A549 (cell line): ENCODE data around the gene MEIS1. TPM values are rescaled to one million over a fixed set of nuclear protein-coding genes. Genes with fewer than 3 reads are reported as not detected.

Experiments
- CEBPB ChIP-seq, 2 experiments: fragments of >200 bp in 1 of 2; sonication (Bioruptor Twin) in 1 of 2; formaldehyde crosslinking in 1 of 2; IDR thresholded peaks; 2 replicates each; pipeline ENCODE4 v1.6.1; 2012 to 2016
- ELK1 ChIP-seq: fragments of 150-350 bp; IDR thresholded peaks from 2 replicates; pipeline ENCODE4 v1.6.1; 2014; ENCODE audit warnings: low read depth, mild to moderate bottlenecking, low read length
- ESRRA ChIP-seq: fragments of 150-350 bp; IDR thresholded peaks from 2 replicates; pipeline ENCODE4 v1.6.1; 2014; ENCODE audit warnings: mild to moderate bottlenecking, low read length, borderline replicate concordance
- FOSB ChIP-seq: fragments of 250-450 bp; sonication (Bioruptor Pico); IDR thresholded peaks from 2 replicates; pipeline ENCODE4 v1.5.0; 2020; ENCODE audit warnings: mild to moderate bottlenecking, moderate library complexity
- GATA3 ChIP-seq: IDR thresholded peaks from 2 replicates; pipeline ENCODE4 v1.6.1; 2012; ENCODE audit warnings: borderline replicate concordance
- HES2 ChIP-seq: fragments of >200 bp; sonication (Bioruptor Twin); formaldehyde crosslinking; IDR thresholded peaks from 2 replicates; pipeline ENCODE4 v1.6.1; 2016
- HEYL ChIP-seq: fragments of 250-450 bp; sonication (Bioruptor Pico); IDR thresholded peaks from 2 replicates; pipeline ENCODE4 v1.8.0; 2021; ENCODE audit warnings: mild to moderate bottlenecking, moderate library complexity
- HOXB5 ChIP-seq: fragments of 250-450 bp; sonication (Bioruptor Pico); IDR thresholded peaks from 2 replicates; pipeline ENCODE4 v1.5.0; 2020; ENCODE audit warnings: mild to moderate bottlenecking, moderate library complexity
- JUNB ChIP-seq: fragments of >200 bp; sonication (Bioruptor Twin); formaldehyde crosslinking; IDR thresholded peaks from 2 replicates; pipeline ENCODE4 v1.6.1; 2016
- KDM1A ChIP-seq: fragments of 200-600 bp; sonication (generic); IDR thresholded peaks from 2 replicates; pipeline ENCODE4 v1.6.1; 2016; ENCODE audit warnings: low read depth, mild to moderate bottlenecking
- MAFK ChIP-seq: fragments of 450-650 bp; IDR thresholded peaks from 2 replicates; pipeline ENCODE4 v1.6.1; 2014; ENCODE audit not compliant: partially characterized antibody
- NR3C1 ChIP-seq: fragments of >200 bp; sonication (Bioruptor Twin); formaldehyde crosslinking; IDR thresholded peaks from 3 replicates; pipeline ENCODE4 v1.6.1; 2017
- PBX3 ChIP-seq: IDR thresholded peaks from 2 replicates; pipeline ENCODE4 v1.6.1; 2012
- POLR2A ChIP-seq: IDR thresholded peaks from 2 replicates; pipeline ENCODE4 v1.6.1; 2012; ENCODE audit warnings: mild to moderate bottlenecking, low read length
- POLR2AphosphoS2 ChIP-seq: conservative IDR thresholded peaks from 2 replicates; pipeline ENCODE4 v1.6.1; 2012; ENCODE audit warnings: low read length, improper control_type of control experiment, inconsistent platforms
- RCOR1 ChIP-seq: fragments of 150-350 bp; IDR thresholded peaks from 2 replicates; pipeline ENCODE4 v1.6.1; 2014; ENCODE audit warnings: antibody characterized with exemption, low read length, low read depth
- RFX5 ChIP-seq: fragments of 450-650 bp; IDR thresholded peaks from 2 replicates; pipeline ENCODE4 v1.7.1; 2014; ENCODE audit warnings: antibody characterized with exemption, mild to moderate bottlenecking, moderate library complexity
- SMC3 ChIP-seq: fragments of >200 bp; sonication (Bioruptor Twin); formaldehyde crosslinking; IDR thresholded peaks from 3 replicates; pipeline ENCODE4 v1.6.1; 2018; ENCODE audit warnings: inconsistent platforms
- TP53 ChIP-seq: fragments of 250-450 bp; sonication (Bioruptor Pico); IDR thresholded peaks from 2 replicates; pipeline ENCODE4 v1.5.0; 2021; ENCODE audit warnings: mild to moderate bottlenecking, moderate library complexity
- ZC3H11A ChIP-seq: fragments of 450-650 bp; IDR thresholded peaks from 2 replicates; pipeline ENCODE4 v1.6.1; 2014; ENCODE audit warnings: antibody characterized with exemption, mild to moderate bottlenecking
- ZFP36 ChIP-seq: fragments of 450-650 bp; IDR thresholded peaks from 2 replicates; pipeline ENCODE4 v1.6.1; 2014; ENCODE audit warnings: borderline replicate concordance; ENCODE audit not compliant: partially characterized antibody
- ZNF302 ChIP-seq: fragments of 250-450 bp; sonication (Bioruptor Pico); IDR thresholded peaks from 2 replicates; pipeline ENCODE4 v1.9.0; 2021; ENCODE audit warnings: inconsistent platforms, mild to moderate bottlenecking, moderate library complexity
- polyA plus RNA-seq, 4 experiments: library from polyadenylated mRNA; depleted of rRNA in 3 of 4; stranded (reverse); fragments of >200 nt; fragmentation: RNase III in 1 of 4; extraction: RNeasy Plus Mini Kit Qiagen cat#74134 plus additional on column Dnase treatment in 1 of 4; gene quantifications; 2 replicates in 3 of 4; 3 replicates in 1 of 4; pipeline ENCODE4 v1.2.3, GENCODE V29; 2011 to 2017
- TF ChIP-seq, protein P1 (sequence below): fragments of >200 bp; sonication (Bioruptor Twin); formaldehyde crosslinking; IDR thresholded peaks from 3 replicates; pipeline ENCODE4 v1.6.1; 2016
- TF ChIP-seq, protein P2 (sequence below): fragments of 250-450 bp; sonication (Bioruptor Pico); IDR thresholded peaks from 2 replicates; pipeline ENCODE4 v1.5.0; 2021; ENCODE audit warnings: mild to moderate bottlenecking, moderate library complexity, borderline replicate concordance
- TF ChIP-seq, protein P3 (sequence below): fragments of 250-450 bp; sonication (Bioruptor Pico); IDR thresholded peaks from 2 replicates; pipeline ENCODE4 v1.5.0; 2020; ENCODE audit warnings: low read depth, mild to moderate bottlenecking, moderate library complexity

MEIS1 gene
- polyA plus RNA-seq, 2 of the 4 experiments (the other 2 are of a cell fraction): 1.9 to 4.2 TPM

GRCh38 chr2:66434679-66435548, at the start of gene MEIS1 (continued):
- no peak for TF ChIP-seq ELK1
- no peak for TF ChIP-seq ZC3H11A
- no peak for TF ChIP-seq MAFK
- TF ChIP-seq RFX5: no peak
- TF ChIP-seq ESRRA: no peak
- TF ChIP-seq, protein P1, sequence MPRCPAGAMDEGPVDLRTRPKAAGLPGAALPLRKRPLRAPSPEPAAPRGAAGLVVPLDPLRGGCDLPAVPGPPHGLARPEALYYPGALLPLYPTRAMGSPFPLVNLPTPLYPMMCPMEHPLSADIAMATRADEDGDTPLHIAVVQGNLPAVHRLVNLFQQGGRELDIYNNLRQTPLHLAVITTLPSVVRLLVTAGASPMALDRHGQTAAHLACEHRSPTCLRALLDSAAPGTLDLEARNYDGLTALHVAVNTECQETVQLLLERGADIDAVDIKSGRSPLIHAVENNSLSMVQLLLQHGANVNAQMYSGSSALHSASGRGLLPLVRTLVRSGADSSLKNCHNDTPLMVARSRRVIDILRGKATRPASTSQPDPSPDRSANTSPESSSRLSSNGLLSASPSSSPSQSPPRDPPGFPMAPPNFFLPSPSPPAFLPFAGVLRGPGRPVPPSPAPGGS: peak; percentile 79; the same call in 2 of the 3 replicates
- TF ChIP-seq, protein P2, sequence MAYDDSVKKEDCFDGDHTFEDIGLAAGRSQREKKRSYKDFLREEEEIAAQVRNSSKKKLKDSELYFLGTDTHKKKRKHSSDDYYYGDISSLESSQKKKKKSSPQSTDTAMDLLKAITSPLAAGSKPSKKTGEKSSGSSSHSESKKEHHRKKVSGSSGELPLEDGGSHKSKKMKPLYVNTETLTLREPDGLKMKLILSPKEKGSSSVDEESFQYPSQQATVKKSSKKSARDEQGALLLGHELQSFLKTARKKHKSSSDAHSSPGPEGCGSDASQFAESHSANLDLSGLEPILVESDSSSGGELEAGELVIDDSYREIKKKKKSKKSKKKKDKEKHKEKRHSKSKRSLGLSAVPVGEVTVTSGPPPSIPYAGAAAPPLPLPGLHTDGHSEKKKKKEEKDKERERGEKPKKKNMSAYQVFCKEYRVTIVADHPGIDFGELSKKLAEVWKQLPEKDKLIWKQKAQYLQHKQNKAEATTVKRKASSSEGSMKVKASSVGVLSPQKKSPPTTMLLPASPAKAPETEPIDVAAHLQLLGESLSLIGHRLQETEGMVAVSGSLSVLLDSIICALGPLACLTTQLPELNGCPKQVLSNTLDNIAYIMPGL (CRISPR knock-in tag): 0 out of 2 replicates have a peak, but pooled peaks have one; percentile 19
- TF ChIP-seq ZFP36: no peak
- TF ChIP-seq HEYL (CRISPR knock-in tag): no peak
- TF ChIP-seq GATA3: peak; percentile 87
- peak; percentile 40; the same call in 1 of the 2 replicates for TF ChIP-seq HES2
- TF ChIP-seq ZNF302 (CRISPR knock-in tag): no peak
- no peak for TF ChIP-seq RCOR1
- no peak for TF ChIP-seq FOSB
- TF ChIP-seq TP53 (CRISPR knock-in tag): no peak
- TF ChIP-seq SMC3: peak; percentile 15; the same call in 1 of the 3 replicates
- TF ChIP-seq, protein P3, sequence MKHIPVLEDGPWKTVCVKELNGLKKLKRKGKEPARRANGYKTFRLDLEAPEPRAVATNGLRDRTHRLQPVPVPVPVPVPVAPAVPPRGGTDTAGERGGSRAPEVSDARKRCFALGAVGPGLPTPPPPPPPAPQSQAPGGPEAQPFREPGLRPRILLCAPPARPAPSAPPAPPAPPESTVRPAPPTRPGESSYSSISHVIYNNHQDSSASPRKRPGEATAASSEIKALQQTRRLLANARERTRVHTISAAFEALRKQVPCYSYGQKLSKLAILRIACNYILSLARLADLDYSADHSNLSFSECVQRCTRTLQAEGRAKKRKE (CRISPR knock-in tag): no peak
- peak; percentile 95 to 99 for TF ChIP-seq CEBPB (IDR thresholded peaks at IDR 0.05)
- no peak for TF ChIP-seq POLR2AphosphoS2
- TF ChIP-seq JUNB: no peak
- no peak for TF ChIP-seq KDM1A
- no peak for TF ChIP-seq NR3C1
- TF ChIP-seq PBX3: peak; percentile 45
- no peak for TF ChIP-seq HOXB5
- TF ChIP-seq POLR2A: peak; percentile 91
